ENCODE measurements around the gene ARHGEF3.

DNA sequence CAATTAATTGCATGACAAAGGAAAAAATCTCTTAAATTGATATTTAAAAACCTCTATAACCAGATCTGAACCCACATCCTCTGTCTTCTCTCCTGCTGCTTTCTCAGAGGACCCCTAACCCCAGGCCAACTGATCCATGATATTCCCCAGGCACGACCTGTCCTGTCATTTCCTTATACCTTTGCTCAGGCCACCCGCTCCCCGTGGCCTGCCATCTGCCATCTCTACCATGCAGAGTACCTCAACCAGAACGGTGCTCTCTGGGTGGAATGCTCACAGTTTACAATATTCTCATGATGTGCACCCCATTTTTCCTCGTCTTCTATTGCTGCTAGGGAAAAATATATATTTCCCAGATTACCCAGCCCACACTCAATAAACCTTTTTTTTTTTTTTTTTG lies 57.7 kb downstream of the ARHGEF3 start:
- TF ChIP-seq, protein P1, sequence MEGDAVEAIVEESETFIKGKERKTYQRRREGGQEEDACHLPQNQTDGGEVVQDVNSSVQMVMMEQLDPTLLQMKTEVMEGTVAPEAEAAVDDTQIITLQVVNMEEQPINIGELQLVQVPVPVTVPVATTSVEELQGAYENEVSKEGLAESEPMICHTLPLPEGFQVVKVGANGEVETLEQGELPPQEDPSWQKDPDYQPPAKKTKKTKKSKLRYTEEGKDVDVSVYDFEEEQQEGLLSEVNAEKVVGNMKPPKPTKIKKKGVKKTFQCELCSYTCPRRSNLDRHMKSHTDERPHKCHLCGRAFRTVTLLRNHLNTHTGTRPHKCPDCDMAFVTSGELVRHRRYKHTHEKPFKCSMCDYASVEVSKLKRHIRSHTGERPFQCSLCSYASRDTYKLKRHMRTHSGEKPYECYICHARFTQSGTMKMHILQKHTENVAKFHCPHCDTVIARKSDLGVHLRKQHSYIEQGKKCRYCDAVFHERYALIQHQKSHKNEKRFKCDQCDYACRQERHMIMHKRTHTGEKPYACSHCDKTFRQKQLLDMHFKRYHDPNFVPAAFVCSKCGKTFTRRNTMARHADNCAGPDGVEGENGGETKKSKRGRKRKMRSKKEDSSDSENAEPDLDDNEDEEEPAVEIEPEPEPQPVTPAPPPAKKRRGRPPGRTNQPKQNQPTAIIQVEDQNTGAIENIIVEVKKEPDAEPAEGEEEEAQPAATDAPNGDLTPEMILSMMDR (IDR thresholded peaks at IDR 0.05), result no peak
- TF ChIP-seq EP300 (IDR thresholded peaks at IDR 0.05), result no peak
